IPS DF 4.7 (cell line): ENCODE measurements around the gene SPANXA2.
"Not testable (repeated sequence)": the region's sequence is repeated elsewhere in the genome, so short reads cannot be mapped to it uniquely, and the experiment has no call there.

Source experiments
- DNase-seq: peaks from one replicate; pipeline ENCODE4 v3.0.0-alpha.2; 2013; ENCODE audit warnings: low spot score; ENCODE audit errors: extremely low read depth

SPANXA2 gene

GRCh38 chrX:141589408-141589807 lies at the start of gene SPANXA2:
Gene SPANXA2 (plus strand): TSS chrX:141589708. CDS start chrX:141589768, 60 bp downstream.
- DNase-seq = not testable (repeated sequence)

- not testable (repeated sequence) for DNase-seq
These were observed 47.0 kb upstream of the SPANXA2 start for GRCh38 chrX:141542551-141542950.

GRCh38 chrX:141584638-141585037 lies 4.9 kb upstream of the SPANXA2 start, which contains the start of gene SPANXA1:
Gene SPANXA1 (minus strand): TSS chrX:141584738. CDS start chrX:141584678, 60 bp downstream.
- not testable (repeated sequence) for DNase-seq

- DNase-seq = no peak
These were observed 19.6 kb downstream of the SPANXA2 start for GRCh38 chrX:141609111-141609510.

GRCh38 chrX:141619336-141619735 lies 29.8 kb downstream of the SPANXA2 start:
- no peak for DNase-seq

- no peak for DNase-seq
These were observed 42.6 kb downstream of the SPANXA2 start for GRCh38 chrX:141632124-141632523.

- DNase-seq = no peak
These were observed 49.0 kb downstream of the SPANXA2 start for GRCh38 chrX:141638550-141638949.
